ENCODE data around the gene C9orf57.
"Not testable (repeated sequence)": the region's sequence is repeated elsewhere in the genome, so short reads cannot be mapped to it uniquely, and the experiment has no call there.

The C9orf57 gene

GRCh38 chr9:72022841-72023240, 37.6 kb downstream of the C9orf57 start:
- no peak for DNase-seq

GRCh38 chr9:72013292-72013760, 47.1 kb downstream of the C9orf57 start:
- DNase-seq: no peak

- DNase-seq: no peak
Observed at GRCh38 chr9:72012646-72013045, 47.8 kb downstream of the C9orf57 start.

- not testable (repeated sequence) for DNase-seq
Observed at GRCh38 chr9:72007726-72008125, 52.7 kb downstream of the C9orf57 start.

GRCh38 chr9:72006501-72006900, 53.9 kb downstream of the C9orf57 start:
- DNase-seq: no peak

- no peak for DNase-seq
Observed at GRCh38 chr9:72005451-72005850, 55.0 kb downstream of the C9orf57 start.
